Tibial artery (tissue), 4 donors: ENCODE data around the gene SYNJ2.

ENCODE experiments used
- DNase-seq, 2 donors: peaks; one replicate each; pipeline ENCODE4 v3.0.0-alpha.2; 2019
- H3K27ac ChIP-seq, 2 donors: fragments of 200-600 bp; sonication (generic) in 1 of 2; 1 replicate in 1 of 2; 2 replicates in 1 of 2; pipeline ENCODE4 v1.5.1; 2018 to 2019; ENCODE audit warnings: mild to moderate bottlenecking in 1 of 2
- H3K27me3 ChIP-seq, 2 donors: fragments of 200-600 bp; sonication (generic) in 1 of 2; one replicate each; pipeline versions ENCODE4 v1.5.1 to v1.6.0; 2016 to 2019
- H3K36me3 ChIP-seq, 3 donors: fragments of 200-600 bp; sonication (generic) in 2 of 3; one replicate each; pipeline ENCODE4 v1.5.1; 2016 to 2019; ENCODE audit warnings: mild to moderate bottlenecking in 2 of 3
- H3K4me1 ChIP-seq, 4 donors: fragments of 200-600 bp; sonication (generic) in 2 of 4; 1 replicate in 3 of 4; 2 replicates in 1 of 4; pipeline ENCODE4 v1.5.1; 2016 to 2019
- H3K4me3 ChIP-seq, 2 donors: fragments of 200-600 bp; sonication (generic) in 1 of 2; 1 replicate in 1 of 2; 2 replicates in 1 of 2; pipeline ENCODE4 v1.5.1; 2018 to 2019; ENCODE audit warnings: mild to moderate bottlenecking in 2 of 2
- H3K9me3 ChIP-seq, 3 donors: fragments of 200-600 bp; sonication (generic) in 1 of 3; one replicate each; pipeline ENCODE4 v1.5.1; 2016 to 2019
- intact Hi-C: fragments of 100-400 bp; cut with DNase I; formaldehyde crosslinking; loops from one replicate; pipeline ENCODE4 v1.15.0; 2023; ENCODE audit warnings: low total_unique reads
- TF ChIP-seq, protein P1 (sequence below), 2 experiments: fragments of 200-600 bp in 1 of 2; fragments of 450-650 bp in 1 of 2; IDR thresholded peaks; one replicate each; pipeline ENCODE4 v1.5.1; 2017 to 2019; ENCODE audit warnings: antibody characterized with exemption in 2 of 2, mild to moderate bottlenecking in 1 of 2, moderate library complexity in 1 of 2

The SYNJ2 gene

GRCh38 chr6:157976345-157977175, 5.1 kb upstream of the SYNJ2 start:
- Histone ChIP-seq H3K27ac (no peak overlapping the region), H3K4me3 (no peak overlapping the region), H3K9me3 (no peaks in the 10 kb centered on the region), H3K36me3 (no peaks in the 10 kb centered on the region), H3K27me3 (no peaks in the 10 kb centered on the region), H3K4me1 (peaks cover 0 to 9% (median 0%) of the 10 kb centered on the region in 4 donors)
- intact Hi-C loops = no loop called here
- TF ChIP-seq, protein P1, sequence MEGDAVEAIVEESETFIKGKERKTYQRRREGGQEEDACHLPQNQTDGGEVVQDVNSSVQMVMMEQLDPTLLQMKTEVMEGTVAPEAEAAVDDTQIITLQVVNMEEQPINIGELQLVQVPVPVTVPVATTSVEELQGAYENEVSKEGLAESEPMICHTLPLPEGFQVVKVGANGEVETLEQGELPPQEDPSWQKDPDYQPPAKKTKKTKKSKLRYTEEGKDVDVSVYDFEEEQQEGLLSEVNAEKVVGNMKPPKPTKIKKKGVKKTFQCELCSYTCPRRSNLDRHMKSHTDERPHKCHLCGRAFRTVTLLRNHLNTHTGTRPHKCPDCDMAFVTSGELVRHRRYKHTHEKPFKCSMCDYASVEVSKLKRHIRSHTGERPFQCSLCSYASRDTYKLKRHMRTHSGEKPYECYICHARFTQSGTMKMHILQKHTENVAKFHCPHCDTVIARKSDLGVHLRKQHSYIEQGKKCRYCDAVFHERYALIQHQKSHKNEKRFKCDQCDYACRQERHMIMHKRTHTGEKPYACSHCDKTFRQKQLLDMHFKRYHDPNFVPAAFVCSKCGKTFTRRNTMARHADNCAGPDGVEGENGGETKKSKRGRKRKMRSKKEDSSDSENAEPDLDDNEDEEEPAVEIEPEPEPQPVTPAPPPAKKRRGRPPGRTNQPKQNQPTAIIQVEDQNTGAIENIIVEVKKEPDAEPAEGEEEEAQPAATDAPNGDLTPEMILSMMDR (IDR thresholded peaks at IDR 0.05) = no peak
- DNase-seq = no peak

DNA sequence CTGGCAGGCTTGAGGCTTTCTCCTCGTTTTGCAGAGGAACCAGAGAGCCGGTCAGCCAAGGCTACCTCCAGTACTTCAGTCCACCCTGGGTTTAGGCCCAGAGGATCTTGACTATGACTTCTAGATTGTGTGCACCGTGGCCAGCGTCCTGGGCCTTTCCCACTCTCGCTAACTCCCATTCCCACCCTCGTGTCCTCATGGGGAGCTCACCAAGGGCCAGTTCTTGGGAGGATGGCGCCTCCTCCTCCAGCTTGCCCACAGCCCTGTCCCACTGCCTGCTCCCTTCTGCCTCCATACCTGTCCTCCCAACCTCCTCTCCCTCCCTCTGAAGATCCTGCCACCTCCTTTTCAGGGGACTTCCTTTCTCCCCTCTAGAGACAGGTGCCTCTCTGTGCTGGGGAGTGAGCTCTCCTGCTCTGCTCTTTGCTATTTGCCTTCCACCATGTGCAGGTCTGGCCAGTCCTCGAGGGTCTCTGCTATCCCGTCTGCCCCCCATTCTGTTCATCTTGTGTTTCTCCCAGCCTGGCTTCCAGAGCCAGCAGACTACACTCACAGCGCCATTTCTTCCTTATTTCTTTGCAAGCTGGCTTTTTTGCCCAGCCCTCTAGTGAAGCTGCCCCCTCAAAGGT, 4.4 kb upstream of the SYNJ2 start:
- intact Hi-C loops = no loop called here
- Histone ChIP-seq H3K4me1 (peaks cover 0 to 12% (median under 1%) of the 10 kb centered on the region in 4 donors), H3K36me3 (peaks cover 0 to 3% (median 0%) of the 10 kb centered on the region in 3 donors), H3K4me3 (no peak overlapping the region), H3K9me3 (no peaks in the 10 kb centered on the region), H3K27me3 (no peaks in the 10 kb centered on the region), H3K27ac (no peak overlapping the region)
- DNase-seq = peak in 1 of 2 donors; percentile 38
- TF ChIP-seq, protein P1 (IDR thresholded peaks at IDR 0.05) = no peak

- Histone ChIP-seq H3K4me3 (no peak overlapping the region), H3K36me3 (peaks cover 0 to 3% (median 0%) of the 10 kb centered on the region in 3 donors), H3K27ac (no peak overlapping the region), H3K4me1 (peaks cover 0 to 20% (median 8%) of the 10 kb centered on the region in 4 donors), H3K9me3 (no peaks in the 10 kb centered on the region), H3K27me3 (no peaks in the 10 kb centered on the region)
- intact Hi-C loops = no loop called here
- peak in 1 of 2 donors; percentile 55 for DNase-seq
- TF ChIP-seq, protein P1 (IDR thresholded peaks at IDR 0.05) = no peak
Observed at GRCh38 chr6:157978021-157978783, 3.5 kb upstream of the SYNJ2 start.

- Histone ChIP-seq H3K9me3 (no peaks in the 10 kb centered on the region), H3K36me3 (peaks cover 0 to 3% (median 0%) of the 10 kb centered on the region in 3 donors), H3K4me3 (peak overlapping the region; percentile 86 to 92), H3K27ac (peak overlapping the region; percentile 85 to 87), H3K27me3 (no peaks in the 10 kb centered on the region), H3K4me1 (peaks cover 0 to 34% (median 17%) of the 10 kb centered on the region in 4 donors)
- intact Hi-C loops = loop anchor here (5.0 kb wide), 1 partner anchor 82 kb away; no protein-coding TSS in a partner anchor
- TF ChIP-seq, protein P1 (IDR thresholded peaks at IDR 0.05) = no peak
- DNase-seq = no peak
Observed at GRCh38 chr6:157980288-157981131, 1.2 kb upstream of the SYNJ2 start.

- Histone ChIP-seq H3K27me3 (no peaks in the 10 kb centered on the region), H3K4me1 (peaks cover 0 to 39% (median 17%) of the 10 kb centered on the region in 4 donors), H3K4me3 (peak overlapping the region; percentile 86 to 92), H3K27ac (peak overlapping the region; percentile 85 to 87), H3K9me3 (no peaks in the 10 kb centered on the region), H3K36me3 (peaks cover 0 to 3% (median 0%) of the 10 kb centered on the region in 3 donors)
- DNase-seq = no peak
- TF ChIP-seq, protein P1 (IDR thresholded peaks at IDR 0.05) = no peak
- intact Hi-C loops = loop anchor here (5.0 kb wide), 1 partner anchor 81 kb away; no protein-coding TSS in a partner anchor
Observed at GRCh38 chr6:157981132-157981394, 600 bp upstream of the SYNJ2 start.
